H1 (cell line): ENCODE results near the gene LMNA. TPM values are rescaled to one million over a fixed set of nuclear protein-coding genes. Genes with fewer than 3 reads are reported as not detected.
A peak's percentile ranks its signal among the peaks of the same experiment; 100 is the strongest.

Experiments
- ASH2L ChIP-seq: fragments of 200-600, 300-600 bp; sonication (generic); IDR thresholded peaks from one replicate; pipeline ENCODE4 v1.7.1; 2017; ENCODE audit warnings: low read length
- ATF2 ChIP-seq: IDR thresholded peaks from 2 replicates; pipeline ENCODE4 v1.6.1; 2012; ENCODE audit warnings: low read length, inconsistent platforms
- CBX8 ChIP-seq: fragments of 300-800, 300-1000 bp; sonication (generic); IDR thresholded peaks from 2 replicates; pipeline ENCODE4 v1.7.1; 2016; ENCODE audit warnings: low read depth, low read length, borderline replicate concordance
- CHD1 ChIP-seq: IDR thresholded peaks from 2 replicates; pipeline ENCODE4 v1.6.1; 2012; ENCODE audit warnings: low read depth, low read length, improper control_type of control experiment
- CHD2 ChIP-seq: IDR thresholded peaks from 2 replicates; pipeline ENCODE4 v1.6.1; 2012; ENCODE audit warnings: low read length, improper control_type of control experiment
- CREB1 ChIP-seq: IDR thresholded peaks from 2 replicates; pipeline ENCODE4 v1.6.1; 2012; ENCODE audit warnings: inconsistent platforms
- EGR1 ChIP-seq: IDR thresholded peaks from 2 replicates; pipeline ENCODE4 v1.6.1; 2011; ENCODE audit warnings: low read depth, low read length, borderline replicate concordance
- EP300 ChIP-seq, 2 experiments: IDR thresholded peaks; 1 replicate in 1 of 2; 2 replicates in 1 of 2; pipeline ENCODE4 v1.6.1; 2011 to 2012; ENCODE audit warnings: low read depth in 2 of 2, low read length in 2 of 2, mild to moderate bottlenecking in 2 of 2, borderline replicate concordance in 1 of 2, inconsistent platforms in 1 of 2, moderate library complexity in 1 of 2
- FOSL1 ChIP-seq: IDR thresholded peaks from 2 replicates; pipeline ENCODE4 v1.6.1; 2011; ENCODE audit warnings: mild to moderate bottlenecking, low read depth, low read length, moderate library complexity; ENCODE audit not compliant: insufficient read depth
- JUN ChIP-seq: IDR thresholded peaks from 2 replicates; pipeline ENCODE4 v1.6.1; 2011; ENCODE audit warnings: low read depth, mild to moderate bottlenecking, improper control_type of control experiment, low read length
- JUND ChIP-seq: IDR thresholded peaks from 2 replicates; pipeline ENCODE4 v1.6.1; 2011; ENCODE audit warnings: mild to moderate bottlenecking, improper control_type of control experiment, low read length
- KDM1A ChIP-seq: fragments of 200-600, 300-600 bp; sonication (generic); IDR thresholded peaks from 2 replicates; pipeline ENCODE4 v1.7.1; 2016; ENCODE audit warnings: mild to moderate bottlenecking, low read length, borderline replicate concordance
- KDM4A ChIP-seq: IDR thresholded peaks from one replicate; pipeline ENCODE4 v1.7.1; 2012; ENCODE audit warnings: low read depth, mild to moderate bottlenecking, moderate library complexity, low read length, inconsistent platforms; ENCODE audit not compliant: severe bottlenecking
- PHF8 ChIP-seq: fragments of 200-600 bp; sonication (generic); conservative IDR thresholded peaks from 2 replicates; pipeline ENCODE4 v1.7.1; 2012; ENCODE audit warnings: low read depth, mild to moderate bottlenecking, inconsistent platforms, low read length, moderate library complexity
- POLR2A ChIP-seq, 2 experiments: IDR thresholded peaks; 1 replicate in 1 of 2; 2 replicates in 1 of 2; pipeline ENCODE4 v1.6.1; 2011; ENCODE audit warnings: low read depth in 2 of 2, low read length in 2 of 2, mild to moderate bottlenecking in 2 of 2; ENCODE audit errors: control extremely low read depth in 1 of 2
- POU5F1 ChIP-seq: IDR thresholded peaks from 2 replicates; pipeline ENCODE4 v1.6.1; 2011; ENCODE audit warnings: low read depth, mild to moderate bottlenecking, low read length, moderate library complexity
- RAD21 ChIP-seq, 2 experiments: IDR thresholded peaks in 1 of 2; conservative IDR thresholded peaks in 1 of 2; 2 replicates each; pipeline ENCODE4 v1.6.1; 2011; ENCODE audit warnings: low read depth in 2 of 2, low read length in 2 of 2, improper control_type of control experiment in 1 of 2, inconsistent platforms in 1 of 2, mild to moderate bottlenecking in 1 of 2, moderate library complexity in 1 of 2
- RBBP5 ChIP-seq: IDR thresholded peaks from 2 replicates; pipeline ENCODE4 v1.7.1; 2012; ENCODE audit warnings: low read depth, mild to moderate bottlenecking, inconsistent platforms, low read length, moderate library complexity, borderline replicate concordance
- RXRA ChIP-seq: IDR thresholded peaks from 2 replicates; pipeline ENCODE4 v1.6.1; 2011; ENCODE audit warnings: low read depth, mild to moderate bottlenecking, low read length, moderate library complexity; ENCODE audit not compliant: insufficient read depth
- SIRT6 ChIP-seq: IDR thresholded peaks from one replicate; pipeline ENCODE4 v1.7.1; 2012; ENCODE audit warnings: low read length, inconsistent platforms
- SP2 ChIP-seq: IDR thresholded peaks from 2 replicates; pipeline ENCODE4 v1.6.1; 2012; ENCODE audit warnings: mild to moderate bottlenecking, low read length, inconsistent platforms
- TBP ChIP-seq: IDR thresholded peaks from 2 replicates; pipeline ENCODE4 v1.6.1; 2011; ENCODE audit warnings: low read depth, low read length, improper control_type of control experiment
- TEAD4 ChIP-seq: IDR thresholded peaks from 2 replicates; pipeline ENCODE4 v1.6.1; 2012; ENCODE audit warnings: low read depth, low read length, inconsistent platforms, mixed read lengths
- polyA plus RNA-seq, 7 experiments: library from polyadenylated mRNA; depleted of rRNA in 3 of 7; stranded (reverse) in 5 of 7; unstranded in 2 of 7; fragments of >200 nt in 5 of 7; fragments of 200-250 nt in 2 of 7; gene quantifications; 1 replicate in 5 of 7; 2 replicates in 1 of 7; 4 replicates in 1 of 7; pipeline versions ENCODE4 v1.2.1 to v1.2.3, GENCODE V29; 2011 to 2013; ENCODE audit warnings: missing spikeins in 2 of 7, mixed read lengths in 2 of 7
- total RNA-seq: library from RNA; stranded (reverse); fragmentation: NEBNext Ultra II Directional; extraction: Animal tissue kit (Norgen Biotek cat#: 25700); gene quantifications from 2 replicates; pipeline ENCODE4 v1.2.1, GENCODE V29; 2021

LMNA gene
- total and polyA plus RNA-seq, 2 of the 8 experiments (the other 6 are each of a cell fraction or from before 2014, with no cell fraction given), result 25.8 to 46.8 TPM

- TF ChIP-seq JUN (peak; percentile 94), ATF2 (peak; percentile 88), CHD1 (no peak), SP2 (no peak), RXRA (no peak), KDM1A (no peak), EGR1 (no peak), RAD21 (IDR thresholded peaks at IDR 0.05 in 1 of 2, conservative IDR thresholded peaks at IDR 0.05 in 1 of 2; ENCODE audit: low read depth in 2 of 2, low read length in 2 of 2) (peak; percentile 96 to 100), TBP (peak; percentile 45; the same call in 1 of the 2 replicates), POLR2A (IDR thresholded peaks at IDR 0.05; ENCODE audit: control extremely low read depth in 1 of 2, low read depth in 2 of 2, low read length in 2 of 2) (peak in 1 of 2 experiments; percentile 71; a peak in 2 of 3 replicates), ASH2L (peak; percentile 44), CHD2 (no peak), POU5F1 (no peak), PHF8 (no peak), FOSL1 (no peak), EP300 (IDR thresholded peaks at IDR 0.05; ENCODE audit: borderline replicate concordance in 1 of 2, low read depth in 2 of 2, low read length in 2 of 2) (peak in 1 of 2 experiments; percentile 26; a peak in 1 of 3 replicates), SIRT6 (no peak), CREB1 (no peak), KDM4A (no peak), CBX8 (no peak), RBBP5 (no peak), TEAD4 (peak; percentile 78), JUND (peak; percentile 100)
These were observed 15.4 kb downstream of the LMNA start (continued) for GRCh38 chr1:156129687-156130577.
